Measurements from ENCODE around the gene LRIT1. TPM values are rescaled to one million over a fixed set of nuclear protein-coding genes. Genes with fewer than 3 reads are reported as not detected.

The LRIT1 gene
- total RNA-seq, 1 donor from 2014 or later: not detected

GRCh38 chr10:84214046-84214572 is 27.2 kb downstream of the LRIT1 start:
- Mint-ChIP-seq H3K4me1 (no peaks in the 10 kb centered on the region), H3K27ac (no peak overlapping the region), H3K9me3 (no peaks in the 10 kb centered on the region), H3K4me3 (no peak overlapping the region), H3K36me3 (ENCODE audit: low read depth) (no peaks in the 10 kb centered on the region), H3K27me3 (peaks cover 1% of the 10 kb centered on the region)
- ChIA-PET CTCF (interaction anchor here (1.3 to 2.1 kb wide), 2 partner anchors 26 to 66 kb away, joined by 3 to 20 read pairs; no protein-coding TSS in a partner anchor), POLR2A (no interaction called here)
- intact Hi-C loops (cut with micrococcal nuclease): loop anchor here (2.0 kb wide), 1 partner anchor 65 kb away; no protein-coding TSS in a partner anchor
- no peak for TF ChIP-seq CTCF (IDR thresholded peaks at IDR 0.05)
- no peak for ATAC-seq (ENCODE audit: low read depth)
- no peak for DNase-seq

GRCh38 chr10:84213076-84213475 is 28.3 kb downstream of the LRIT1 start:
- CTCF ChIA-PET: interaction anchor here (2.1 kb wide), 1 partner anchor 65 kb away, joined by 9 read pairs; no protein-coding TSS in a partner anchor
- ATAC-seq (ENCODE audit: low read depth) (no peak), DNase-seq (no peak)
- H3K4me1 Mint-ChIP-seq: no peaks in the 10 kb centered on the region
- no peak for TF ChIP-seq CTCF (IDR thresholded peaks at IDR 0.05)
- H3K27ac Mint-ChIP-seq: no peak overlapping the region
- peaks cover 8% of the 10 kb centered on the region for H3K27me3 Mint-ChIP-seq
- intact Hi-C loops (cut with micrococcal nuclease): no loop called here
- H3K9me3 Mint-ChIP-seq: no peaks in the 10 kb centered on the region
- no peaks in the 10 kb centered on the region for H3K36me3 Mint-ChIP-seq (ENCODE audit: low read depth)
- H3K4me3 Mint-ChIP-seq: no peak overlapping the region
- POLR2A ChIA-PET: no interaction called here

GRCh38 chr10:84212014-84212413 is 29.3 kb downstream of the LRIT1 start:
- intact Hi-C loops (cut with micrococcal nuclease): no loop called here
- CTCF ChIA-PET: interaction anchor here (2.1 kb wide), 1 partner anchor 64 kb away, joined by 9 read pairs; no protein-coding TSS in a partner anchor
- DNase-seq (no peak), ATAC-seq (ENCODE audit: low read depth) (no peak)
- H3K27me3 Mint-ChIP-seq: peaks cover 8% of the 10 kb centered on the region
- H3K4me3 Mint-ChIP-seq: no peak overlapping the region
- no peaks in the 10 kb centered on the region for H3K4me1 Mint-ChIP-seq
- no peaks in the 10 kb centered on the region for H3K36me3 Mint-ChIP-seq (ENCODE audit: low read depth)
- POLR2A ChIA-PET: no interaction called here
- no peak for TF ChIP-seq CTCF (IDR thresholded peaks at IDR 0.05)
- no peaks in the 10 kb centered on the region for H3K9me3 Mint-ChIP-seq
- H3K27ac Mint-ChIP-seq: no peak overlapping the region

- Mint-ChIP-seq H3K4me1 (no peaks in the 10 kb centered on the region), H3K27me3 (peaks cover 8% of the 10 kb centered on the region), H3K9me3 (no peaks in the 10 kb centered on the region), H3K36me3 (ENCODE audit: low read depth) (no peaks in the 10 kb centered on the region), H3K27ac (no peak overlapping the region), H3K4me3 (no peak overlapping the region)
- TF ChIP-seq CTCF (IDR thresholded peaks at IDR 0.05): no peak
- DNase-seq (no peak), ATAC-seq (ENCODE audit: low read depth) (no peak)
- ChIA-PET POLR2A (no interaction called here), CTCF (interaction anchor here (2.1 kb wide), 1 partner anchor 64 kb away, joined by 9 read pairs; no protein-coding TSS in a partner anchor)
- intact Hi-C loops (cut with micrococcal nuclease): no loop called here
Measured at GRCh38 chr10:84211566-84211965, 29.8 kb downstream of the LRIT1 start.

GRCh38 chr10:84208023-84208422 is 33.3 kb downstream of the LRIT1 start:
- Mint-ChIP-seq H3K4me3 (no peak overlapping the region), H3K4me1 (no peaks in the 10 kb centered on the region), H3K9me3 (no peaks in the 10 kb centered on the region), H3K36me3 (ENCODE audit: low read depth) (no peaks in the 10 kb centered on the region), H3K27me3 (peaks cover 13% of the 10 kb centered on the region), H3K27ac (no peak overlapping the region)
- ChIA-PET POLR2A (no interaction called here), CTCF (interaction anchor here (0.7 to 7.1 kb wide), 5 partner anchors 9 to 81 kb away, joined by 3 to 90 read pairs (median 3); no protein-coding TSS in a partner anchor)
- no peak for ATAC-seq (ENCODE audit: low read depth)
- TF ChIP-seq CTCF (IDR thresholded peaks at IDR 0.05): no peak
- no peak for DNase-seq
- intact Hi-C loops (cut with micrococcal nuclease): no loop called here
